Measurements from ENCODE around the gene CTSH.

Gene CTSH

GRCh38 chr15:78974272-78974918 is 29.5 kb upstream of the CTSH start:
- Histone ChIP-seq H3K4me3 (ENCODE audit: low read depth, low read length) (no peak overlapping the region), H3K9me3 (ENCODE audit: severe bottlenecking) (no peaks in the 10 kb centered on the region), H3K27me3 (ENCODE audit: insufficient read depth, low read depth, severe bottlenecking) (no peaks in the 10 kb centered on the region), H3K27ac (no peak overlapping the region), H3K36me3 (no peaks in the 10 kb centered on the region)
- no peak for DNase-seq
- TF ChIP-seq, protein P1, sequence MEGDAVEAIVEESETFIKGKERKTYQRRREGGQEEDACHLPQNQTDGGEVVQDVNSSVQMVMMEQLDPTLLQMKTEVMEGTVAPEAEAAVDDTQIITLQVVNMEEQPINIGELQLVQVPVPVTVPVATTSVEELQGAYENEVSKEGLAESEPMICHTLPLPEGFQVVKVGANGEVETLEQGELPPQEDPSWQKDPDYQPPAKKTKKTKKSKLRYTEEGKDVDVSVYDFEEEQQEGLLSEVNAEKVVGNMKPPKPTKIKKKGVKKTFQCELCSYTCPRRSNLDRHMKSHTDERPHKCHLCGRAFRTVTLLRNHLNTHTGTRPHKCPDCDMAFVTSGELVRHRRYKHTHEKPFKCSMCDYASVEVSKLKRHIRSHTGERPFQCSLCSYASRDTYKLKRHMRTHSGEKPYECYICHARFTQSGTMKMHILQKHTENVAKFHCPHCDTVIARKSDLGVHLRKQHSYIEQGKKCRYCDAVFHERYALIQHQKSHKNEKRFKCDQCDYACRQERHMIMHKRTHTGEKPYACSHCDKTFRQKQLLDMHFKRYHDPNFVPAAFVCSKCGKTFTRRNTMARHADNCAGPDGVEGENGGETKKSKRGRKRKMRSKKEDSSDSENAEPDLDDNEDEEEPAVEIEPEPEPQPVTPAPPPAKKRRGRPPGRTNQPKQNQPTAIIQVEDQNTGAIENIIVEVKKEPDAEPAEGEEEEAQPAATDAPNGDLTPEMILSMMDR (IDR thresholded peaks at IDR 0.05; ENCODE audit: low read depth, low read length): no peak

DNA sequence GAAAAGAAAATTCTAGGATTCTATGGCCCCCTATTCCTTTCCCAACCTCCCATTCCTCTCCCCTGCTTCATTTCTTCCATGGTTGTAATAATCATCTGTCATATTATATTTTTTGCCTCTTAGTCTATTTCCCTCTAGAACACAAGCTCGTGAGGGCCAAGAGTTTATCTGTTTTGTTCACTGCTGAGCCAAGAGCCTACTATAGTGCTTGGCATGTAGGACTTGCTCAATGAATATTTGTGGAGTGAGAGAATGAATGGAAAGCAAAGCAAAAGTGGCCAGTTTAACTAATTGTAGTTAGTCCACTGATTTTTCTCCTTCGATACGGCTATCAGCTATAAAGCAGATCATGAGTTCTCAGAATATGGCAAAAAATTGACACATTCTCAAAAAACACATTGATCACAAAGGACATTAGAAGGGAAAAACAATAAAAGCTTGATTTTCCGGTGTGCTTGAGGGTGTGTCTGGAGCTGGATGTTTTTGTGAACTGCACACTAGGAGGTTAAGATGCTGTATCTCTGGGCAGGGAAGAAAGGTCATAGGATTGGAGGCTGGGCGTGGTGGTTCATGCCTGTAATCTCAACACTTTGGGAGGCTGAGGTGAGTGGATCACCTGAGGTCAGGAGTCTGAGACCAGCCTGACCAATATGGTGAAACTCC is 25.0 kb upstream of the CTSH start:
- no peak overlapping the region for H3K4me3 ChIP-seq (ENCODE audit: low read depth, low read length)
- no peak overlapping the region for H3K27ac ChIP-seq
- H3K27me3 ChIP-seq (ENCODE audit: insufficient read depth, low read depth, severe bottlenecking): no peaks in the 10 kb centered on the region
- no peaks in the 10 kb centered on the region for H3K36me3 ChIP-seq
- H3K9me3 ChIP-seq (ENCODE audit: severe bottlenecking): no peaks in the 10 kb centered on the region
- TF ChIP-seq, protein P1 (IDR thresholded peaks at IDR 0.05; ENCODE audit: low read depth, low read length): no peak
- DNase-seq: no peak

DNA sequence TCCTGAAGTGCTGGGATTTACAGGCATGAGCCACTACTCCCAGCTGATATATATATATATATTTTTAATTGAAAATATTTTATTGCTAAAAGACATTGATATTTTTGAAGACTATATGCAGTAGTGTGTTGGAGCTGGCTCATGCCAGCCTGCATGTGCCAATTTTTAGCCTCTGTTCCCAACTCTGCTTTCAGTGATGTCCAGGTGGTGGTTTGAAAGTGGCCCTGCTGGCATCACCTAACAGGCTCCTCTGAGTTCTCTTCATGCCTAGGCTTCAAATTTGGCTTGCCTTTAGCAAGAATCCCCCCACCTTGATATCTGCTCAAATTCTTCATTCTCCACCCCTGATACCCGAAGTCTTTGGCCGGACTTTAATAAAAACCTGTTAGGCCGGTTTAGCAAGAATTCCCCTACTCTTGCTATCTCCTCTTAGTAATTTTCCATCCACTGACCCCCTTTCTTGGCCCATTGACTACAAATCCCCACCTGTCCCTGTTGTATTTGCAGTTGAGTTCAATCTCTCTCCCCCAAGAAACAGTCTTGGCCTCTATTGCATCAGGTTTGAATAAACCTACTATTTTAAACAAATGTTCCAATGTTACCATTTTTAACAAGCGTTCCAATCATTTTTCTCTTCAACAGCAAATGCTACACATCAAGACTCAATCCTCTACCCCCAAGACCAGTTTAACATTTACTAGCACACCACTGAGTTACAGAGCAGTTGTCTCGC is 23.9 kb upstream of the CTSH start:
- no peak overlapping the region for H3K4me3 ChIP-seq (ENCODE audit: low read depth, low read length)
- H3K27ac ChIP-seq: no peak overlapping the region
- DNase-seq: no peak
- H3K9me3 ChIP-seq (ENCODE audit: severe bottlenecking): no peaks in the 10 kb centered on the region
- TF ChIP-seq, protein P1 (IDR thresholded peaks at IDR 0.05; ENCODE audit: low read depth, low read length): no peak
- H3K27me3 ChIP-seq (ENCODE audit: insufficient read depth, low read depth, severe bottlenecking): no peaks in the 10 kb centered on the region
- no peaks in the 10 kb centered on the region for H3K36me3 ChIP-seq

DNA sequence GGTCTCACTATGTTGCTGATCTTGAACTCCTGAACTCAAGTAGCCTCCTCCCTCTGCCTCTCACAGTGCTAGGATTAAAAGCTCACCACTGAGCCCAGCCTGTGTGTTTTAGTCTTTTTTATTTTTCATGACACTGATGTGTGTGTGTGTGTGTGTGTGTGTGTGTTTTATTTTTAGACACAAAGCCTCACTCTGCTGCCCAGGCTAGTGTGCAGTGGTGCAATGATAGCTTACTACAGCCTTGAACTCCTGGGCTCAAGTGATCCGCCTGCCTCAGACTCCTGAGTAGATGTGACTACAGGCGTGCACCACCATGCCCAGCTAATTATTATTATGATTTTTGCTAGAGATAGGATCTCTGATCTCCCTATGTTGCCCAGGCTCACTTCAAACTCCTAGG is 23.3 kb upstream of the CTSH start:
- H3K27me3 ChIP-seq (ENCODE audit: insufficient read depth, low read depth, severe bottlenecking): no peaks in the 10 kb centered on the region
- H3K36me3 ChIP-seq: no peaks in the 10 kb centered on the region
- H3K4me3 ChIP-seq (ENCODE audit: low read depth, low read length): no peak overlapping the region
- TF ChIP-seq, protein P1 (IDR thresholded peaks at IDR 0.05; ENCODE audit: low read depth, low read length): no peak
- H3K27ac ChIP-seq: no peak overlapping the region
- no peak for DNase-seq
- H3K9me3 ChIP-seq (ENCODE audit: severe bottlenecking): no peaks in the 10 kb centered on the region

DNA sequence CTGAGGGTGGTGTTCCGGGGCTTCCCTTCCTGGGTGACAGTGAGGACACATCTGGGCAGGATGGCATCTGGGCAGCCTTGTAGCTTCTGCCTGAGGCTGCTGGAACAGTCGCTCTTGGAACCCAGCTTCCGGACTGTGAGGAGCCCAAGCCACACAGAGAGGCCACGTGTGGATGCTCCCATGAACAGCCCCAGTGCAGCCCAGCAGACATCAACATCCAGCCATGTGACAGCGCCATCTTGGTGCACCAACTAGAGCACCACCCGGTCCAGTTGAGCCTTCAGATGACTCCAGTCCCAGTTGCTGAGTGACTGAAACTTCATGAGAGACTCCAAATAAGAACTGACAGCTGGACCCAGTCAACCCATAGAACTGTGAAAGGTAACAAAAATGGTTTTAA is 15.5 kb upstream of the CTSH start:
- no peak for DNase-seq
- TF ChIP-seq, protein P1 (IDR thresholded peaks at IDR 0.05; ENCODE audit: low read depth, low read length): no peak
- Histone ChIP-seq H3K9me3 (ENCODE audit: severe bottlenecking) (no peaks in the 10 kb centered on the region), H3K4me3 (ENCODE audit: low read depth, low read length) (no peak overlapping the region), H3K36me3 (no peaks in the 10 kb centered on the region), H3K27me3 (ENCODE audit: insufficient read depth, low read depth, severe bottlenecking) (no peaks in the 10 kb centered on the region), H3K27ac (no peak overlapping the region)

Data from WERI-Rb-1 (cell line).